Prostate gland (tissue), 2 donors: ENCODE data around the gene NOL7.

Source experiments
- CTCF ChIP-seq, 4 experiments: fragments of 200-600 bp in 2 of 4; fragments of 450-650 bp in 2 of 4; sonication (generic) in 2 of 4; IDR thresholded peaks; 1 replicate in 3 of 4; 2 replicates in 1 of 4; pipeline ENCODE4 v1.5.1; 2016 to 2019; ENCODE audit warnings: antibody characterized with exemption in 4 of 4, mild to moderate bottlenecking in 2 of 4, moderate library complexity in 2 of 4
- POLR2A ChIP-seq: fragments of 450-650 bp; IDR thresholded peaks from one replicate; pipeline ENCODE4 v1.6.1; 2016; ENCODE audit warnings: antibody characterized with exemption, mild to moderate bottlenecking
- POLR2AphosphoS5 ChIP-seq: sonication (generic); formaldehyde crosslinking; IDR thresholded peaks from one replicate; pipeline ENCODE4 v1.6.1; 2017; ENCODE audit warnings: antibody characterized with exemption

- TF ChIP-seq CTCF (IDR thresholded peaks at IDR 0.05) (no peak), POLR2A (no peak), POLR2AphosphoS5 (no peak)
Measured at GRCh38 chr6:13633343-13633742, 18.2 kb downstream of the NOL7 start.
